Muscle of leg (tissue), 11 donors: ENCODE measurements around the gene RASGRF1. TPM values are rescaled to one million over a fixed set of nuclear protein-coding genes. Genes with fewer than 3 reads are reported as not detected.

ENCODE experiments used
- DNase-seq: peaks from one replicate; pipeline ENCODE4 v3.0.0; 2013
- H3K27ac ChIP-seq: one replicate; pipeline ENCODE4 v1.5.1; 2013; ENCODE audit warnings: mild to moderate bottlenecking, low read length, control low read depth
- H3K27me3 ChIP-seq: one replicate; pipeline ENCODE4 v1.6.1; 2013; ENCODE audit warnings: low read length; ENCODE audit not compliant: control insufficient read depth, insufficient read depth
- H3K36me3 ChIP-seq: one replicate; pipeline ENCODE4 v1.6.1; 2013; ENCODE audit warnings: low read length; ENCODE audit not compliant: control insufficient read depth, insufficient read depth
- H3K4me1 ChIP-seq: one replicate; pipeline ENCODE4 v1.6.1; 2013; ENCODE audit warnings: low read length; ENCODE audit not compliant: control insufficient read depth, insufficient read depth
- H3K4me3 ChIP-seq: one replicate; pipeline ENCODE4 v1.5.1; 2013; ENCODE audit warnings: low read length, control low read depth
- H3K9me3 ChIP-seq: replicated peaks from 2 replicates; pipeline ENCODE4 v1.6.1; 2013; ENCODE audit warnings: low read depth, low read length; ENCODE audit not compliant: control insufficient read depth
- WGBS: methylation state at CpG from one replicate; pipeline ENCODE4 v1.1.5; 2013; ENCODE audit warnings: missing lambda C conversion rate; ENCODE audit not compliant: insufficient coverage; 5-methylcytosine and 5-hydroxymethylcytosine counted together
- polyA plus RNA-seq, 8 donors: library from polyadenylated mRNA; unstranded; fragments of 120-200 nt; gene quantifications; one replicate each; pipeline versions ENCODE4 v1.2.1 to v1.2.3, GENCODE V29; 2013; ENCODE audit warnings: inconsistent platforms in 1 of 8, low replicate concordance in 1 of 8; ENCODE audit not compliant: insufficient read length in 8 of 8, insufficient read depth in 1 of 8
- total RNA-seq: library from RNA; stranded (reverse); fragments of 120-200 nt; gene quantifications from one replicate; pipeline ENCODE4 v1.2.4, GENCODE V29; 2013

Gene RASGRF1
- total and polyA plus RNA-seq, 9 donors = 0.08 to 0.93 (median 0.16) TPM

DNA sequence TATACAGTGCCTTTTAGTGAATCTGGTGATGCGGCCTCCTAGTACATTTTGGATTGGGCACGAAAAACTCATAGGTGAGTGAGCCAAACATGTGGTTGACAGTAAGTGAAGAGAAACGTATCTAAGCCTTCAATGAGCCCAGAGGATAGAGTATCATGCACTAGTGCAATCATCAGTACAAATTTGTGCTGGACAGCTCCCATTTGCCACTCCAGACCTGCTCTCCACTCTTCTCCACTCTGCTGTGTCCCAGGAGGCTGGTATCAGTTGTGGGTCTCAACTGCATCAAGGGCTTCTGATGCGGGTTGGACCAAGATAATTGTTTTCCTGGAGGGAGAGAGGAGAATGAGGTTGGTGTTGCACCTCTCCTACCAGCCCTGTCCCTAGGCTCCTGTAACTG lies 9.1 kb upstream of the RASGRF1 start:
- no peak for DNase-seq
- no peak overlapping the region for H3K27ac ChIP-seq
- H3K9me3 ChIP-seq = no peaks in the 10 kb centered on the region
- H3K27me3 ChIP-seq = peaks cover 21% of the 10 kb centered on the region
- H3K4me3 ChIP-seq = no peak overlapping the region
- H3K4me1 ChIP-seq = no peaks in the 10 kb centered on the region
- WGBS = 100% methylated on average over 1 of the region's 4 CpGs
- H3K36me3 ChIP-seq = no peaks in the 10 kb centered on the region

DNA sequence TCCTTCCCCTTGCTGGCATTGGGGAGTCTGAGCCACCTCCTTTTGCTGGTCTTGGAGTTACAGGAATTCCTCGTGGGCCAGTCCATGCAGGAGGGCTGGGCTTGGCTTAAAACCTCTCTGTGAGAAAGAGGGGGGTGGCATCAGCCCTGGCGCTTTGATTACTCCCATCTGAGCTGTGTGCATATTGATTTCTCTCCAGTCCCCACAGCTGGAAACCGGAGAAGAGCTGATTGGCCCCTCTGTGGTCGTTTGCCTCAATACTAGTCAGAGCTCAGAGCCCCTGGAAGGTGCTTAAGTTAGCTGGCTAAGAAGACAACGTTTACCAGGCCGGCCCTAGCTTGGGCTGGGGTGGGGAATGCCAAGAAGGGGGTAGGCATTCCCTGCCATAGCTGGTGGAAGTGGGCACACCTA lies 4.0 kb upstream of the RASGRF1 start:
- no peak overlapping the region for H3K4me3 ChIP-seq
- H3K4me1 ChIP-seq = peaks cover 18% of the 10 kb centered on the region
- H3K9me3 ChIP-seq = no peaks in the 10 kb centered on the region
- WGBS = 9% methylated on average over 4 of the region's 6 CpGs
- H3K27me3 ChIP-seq = peaks cover 54% of the 10 kb centered on the region
- H3K36me3 ChIP-seq = no peaks in the 10 kb centered on the region
- H3K27ac ChIP-seq = no peak overlapping the region
- no peak for DNase-seq

DNA sequence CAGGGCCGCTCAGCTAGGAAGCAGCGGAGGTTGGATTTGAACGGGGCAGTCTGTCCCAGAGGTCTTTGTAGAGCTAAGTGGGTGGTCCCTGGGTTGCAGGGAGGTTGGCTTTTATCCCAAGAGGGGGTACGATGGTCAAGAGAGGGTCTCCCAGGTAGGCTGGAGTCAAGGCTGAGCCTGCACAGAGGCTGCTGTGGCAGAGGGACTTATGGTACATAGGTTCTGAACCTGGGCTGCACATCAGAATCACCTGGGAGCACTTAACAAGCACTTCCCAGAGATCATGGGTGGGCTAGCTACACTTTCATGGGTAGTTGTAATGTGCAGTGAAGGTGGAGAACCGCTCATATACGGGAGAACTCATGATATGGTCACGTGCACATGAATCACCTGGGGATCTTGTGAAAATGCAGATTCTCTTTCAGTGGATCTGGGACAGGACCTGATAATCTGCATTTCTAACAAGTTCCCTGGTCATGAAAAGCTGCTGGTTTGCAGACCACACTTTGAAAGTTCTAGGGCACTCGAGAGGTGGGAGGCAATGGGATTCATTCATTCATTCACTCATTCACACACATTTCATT lies 2.9 kb upstream of the RASGRF1 start:
- Histone ChIP-seq H3K4me3 (no peak overlapping the region), H3K27ac (no peak overlapping the region), H3K9me3 (no peaks in the 10 kb centered on the region), H3K27me3 (peaks cover 63% of the 10 kb centered on the region), H3K4me1 (peaks cover 20% of the 10 kb centered on the region), H3K36me3 (no peaks in the 10 kb centered on the region)
- 60% methylated on average over 7 of the region's 8 CpGs for WGBS
- no peak for DNase-seq

DNA sequence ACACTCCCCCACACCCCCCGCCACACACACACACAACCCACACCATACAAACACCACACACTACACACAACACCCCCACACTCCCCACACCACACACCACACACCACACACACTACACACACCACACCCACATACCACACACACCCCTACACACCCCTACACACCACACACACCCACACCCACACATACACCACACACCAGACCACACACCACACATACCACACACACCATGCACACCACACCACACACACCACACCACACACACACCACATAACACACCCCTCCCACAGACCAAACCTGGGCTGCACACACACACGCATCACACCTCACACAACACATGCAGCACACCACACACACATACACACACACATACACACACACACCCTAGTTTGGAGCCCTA lies 1.8 kb upstream of the RASGRF1 start:
- Histone ChIP-seq H3K27ac (no peak overlapping the region), H3K4me1 (peaks cover 20% of the 10 kb centered on the region), H3K4me3 (no peak overlapping the region), H3K27me3 (peaks cover 71% of the 10 kb centered on the region), H3K36me3 (no peaks in the 10 kb centered on the region), H3K9me3 (no peaks in the 10 kb centered on the region)
- DNase-seq = no peak
- WGBS = 62% methylated on average over 2 of the region's 2 CpGs

- peaks cover 20% of the 10 kb centered on the region for H3K4me1 ChIP-seq
- DNase-seq = no peak
- no peaks in the 10 kb centered on the region for H3K9me3 ChIP-seq
- 2% methylated on average over 29 of the region's 53 CpGs for WGBS
- H3K27me3 ChIP-seq = peaks cover 78% of the 10 kb centered on the region
- H3K36me3 ChIP-seq = no peaks in the 10 kb centered on the region
- H3K27ac ChIP-seq = no peak overlapping the region
- H3K4me3 ChIP-seq = no peak overlapping the region
Observed at GRCh38 chr15:79091204-79091867, 756 bp upstream of the RASGRF1 start.

DNA sequence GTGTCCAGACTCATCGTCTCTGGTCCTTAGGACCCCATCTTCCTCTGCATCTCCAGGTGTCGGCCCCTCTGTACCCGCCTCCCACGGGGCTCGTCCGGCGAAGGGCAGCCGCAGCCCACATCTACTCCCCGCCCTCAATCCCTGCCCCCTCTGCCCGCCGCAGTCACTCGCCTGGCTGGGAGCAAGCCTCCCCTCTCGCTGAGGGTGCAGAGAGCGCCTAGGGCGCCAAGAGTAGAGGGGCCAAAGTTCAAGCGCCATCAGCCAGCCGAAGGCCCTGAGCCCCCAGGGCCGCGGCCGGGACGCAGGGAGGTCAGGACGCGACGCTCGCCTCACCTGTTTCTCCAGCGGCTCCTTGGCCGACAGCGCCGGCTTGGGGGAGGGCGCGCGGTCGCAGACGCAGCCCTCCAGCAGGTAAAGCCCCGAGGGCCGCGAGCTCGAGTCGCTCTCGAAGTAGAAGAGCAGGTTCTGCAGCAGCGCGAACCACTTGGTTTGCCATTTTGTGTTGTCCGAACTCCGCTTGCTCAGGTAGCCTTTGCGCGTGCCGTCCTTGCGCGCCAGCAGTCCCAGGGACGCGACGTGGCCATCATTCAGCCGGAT lies 592 bp downstream of the RASGRF1 start:
- H3K36me3 ChIP-seq = no peaks in the 10 kb centered on the region
- H3K27ac ChIP-seq = no peak overlapping the region
- H3K27me3 ChIP-seq = peaks cover 86% of the 10 kb centered on the region
- DNase-seq = no peak
- H3K4me3 ChIP-seq = no peak overlapping the region
- peaks cover 20% of the 10 kb centered on the region for H3K4me1 ChIP-seq
- H3K9me3 ChIP-seq = no peaks in the 10 kb centered on the region
- WGBS = under 1% methylated on average over 53 of the region's 53 CpGs

GRCh38 chr15:79089331-79089889 lies 1.2 kb downstream of the RASGRF1 start:
- no peak for DNase-seq
- WGBS = under 1% methylated on average over 40 of the region's 47 CpGs
- Histone ChIP-seq H3K4me3 (no peak overlapping the region), H3K9me3 (no peaks in the 10 kb centered on the region), H3K27ac (no peak overlapping the region), H3K36me3 (no peaks in the 10 kb centered on the region), H3K27me3 (peaks cover 86% of the 10 kb centered on the region), H3K4me1 (peaks cover 20% of the 10 kb centered on the region)

DNA sequence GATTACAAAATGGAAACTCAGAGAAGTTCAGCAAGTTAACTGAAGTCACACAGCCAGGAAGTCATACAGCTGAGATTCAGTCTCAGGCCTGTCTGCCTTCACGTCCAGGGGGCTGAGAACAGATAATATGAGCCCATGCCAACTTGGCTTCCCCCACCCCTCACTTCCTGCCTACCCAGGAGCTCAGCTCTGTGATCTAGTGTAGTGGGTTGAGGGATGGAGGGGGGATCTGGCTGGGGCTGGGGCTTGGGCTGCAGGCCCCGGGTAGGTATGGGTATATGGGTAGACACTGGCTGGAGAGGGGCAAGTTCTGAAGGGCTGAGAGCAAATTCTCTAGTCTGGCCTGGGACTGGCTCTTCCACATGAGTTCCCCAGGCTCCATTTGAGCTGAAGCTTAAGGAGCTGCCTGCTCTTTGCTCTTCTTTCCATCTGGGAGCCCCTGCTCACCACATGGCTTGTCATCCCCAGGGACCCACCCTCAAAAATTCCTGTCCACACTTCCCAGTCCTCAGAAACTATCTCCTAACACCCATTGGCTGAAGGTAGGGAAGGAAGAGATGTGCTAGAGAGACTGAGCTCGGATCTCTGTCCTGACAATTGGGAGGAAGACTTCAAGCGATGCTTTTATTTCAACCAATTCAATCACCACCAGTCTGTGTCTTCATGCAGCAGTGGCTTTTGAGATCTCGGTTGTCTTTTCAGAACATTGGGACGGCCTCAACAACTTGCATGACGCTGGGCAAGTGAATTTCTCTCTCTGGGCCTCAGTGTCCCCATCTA lies 2.0 kb downstream of the RASGRF1 start:
- 53% methylated on average over 5 of the region's 7 CpGs for WGBS
- Histone ChIP-seq H3K36me3 (no peaks in the 10 kb centered on the region), H3K9me3 (no peaks in the 10 kb centered on the region), H3K27ac (no peak overlapping the region), H3K27me3 (peaks cover 85% of the 10 kb centered on the region), H3K4me3 (no peak overlapping the region), H3K4me1 (peaks cover 20% of the 10 kb centered on the region)
- no peak for DNase-seq

DNA sequence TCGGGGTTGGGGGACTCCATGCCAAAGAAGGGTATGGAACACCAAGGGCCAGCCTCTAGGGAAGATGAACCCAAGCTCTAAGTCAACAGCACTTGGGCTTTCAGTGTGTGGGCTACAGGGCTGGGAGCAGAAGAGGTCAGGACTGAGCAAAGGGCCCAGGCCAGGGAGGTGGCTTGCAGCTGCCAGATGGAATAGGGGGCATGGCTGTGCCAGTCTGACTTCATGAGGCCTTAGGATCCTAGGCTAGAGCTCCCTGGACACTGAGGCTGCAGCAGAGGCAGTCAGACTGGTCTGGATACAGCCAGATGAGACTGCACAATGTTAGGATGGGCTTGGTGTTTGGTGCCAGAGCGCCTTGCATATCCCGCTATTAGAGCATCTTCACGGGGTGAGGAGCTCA lies 3.8 kb downstream of the RASGRF1 start:
- H3K9me3 ChIP-seq = no peaks in the 10 kb centered on the region
- H3K4me1 ChIP-seq = peaks cover 20% of the 10 kb centered on the region
- peaks cover 76% of the 10 kb centered on the region for H3K27me3 ChIP-seq
- no peaks in the 10 kb centered on the region for H3K36me3 ChIP-seq
- DNase-seq = no peak
- H3K27ac ChIP-seq = no peak overlapping the region
- H3K4me3 ChIP-seq = no peak overlapping the region
- 100% methylated on average over 1 of the region's 4 CpGs for WGBS
